ENCODE data around the gene DYNAP.

GRCh38 chr18:54561706-54562267 lies 29.3 kb upstream of the DYNAP start:
- TF ChIP-seq, protein P1, sequence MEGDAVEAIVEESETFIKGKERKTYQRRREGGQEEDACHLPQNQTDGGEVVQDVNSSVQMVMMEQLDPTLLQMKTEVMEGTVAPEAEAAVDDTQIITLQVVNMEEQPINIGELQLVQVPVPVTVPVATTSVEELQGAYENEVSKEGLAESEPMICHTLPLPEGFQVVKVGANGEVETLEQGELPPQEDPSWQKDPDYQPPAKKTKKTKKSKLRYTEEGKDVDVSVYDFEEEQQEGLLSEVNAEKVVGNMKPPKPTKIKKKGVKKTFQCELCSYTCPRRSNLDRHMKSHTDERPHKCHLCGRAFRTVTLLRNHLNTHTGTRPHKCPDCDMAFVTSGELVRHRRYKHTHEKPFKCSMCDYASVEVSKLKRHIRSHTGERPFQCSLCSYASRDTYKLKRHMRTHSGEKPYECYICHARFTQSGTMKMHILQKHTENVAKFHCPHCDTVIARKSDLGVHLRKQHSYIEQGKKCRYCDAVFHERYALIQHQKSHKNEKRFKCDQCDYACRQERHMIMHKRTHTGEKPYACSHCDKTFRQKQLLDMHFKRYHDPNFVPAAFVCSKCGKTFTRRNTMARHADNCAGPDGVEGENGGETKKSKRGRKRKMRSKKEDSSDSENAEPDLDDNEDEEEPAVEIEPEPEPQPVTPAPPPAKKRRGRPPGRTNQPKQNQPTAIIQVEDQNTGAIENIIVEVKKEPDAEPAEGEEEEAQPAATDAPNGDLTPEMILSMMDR (conservative IDR thresholded peaks at IDR 0.05; ENCODE audit: low read depth in 2 of 2): no peak
- TF ChIP-seq ZNF114 (CRISPR knock-in tag; IDR thresholded peaks at IDR 0.05) (no peak), EZH2phosphoT487 (IDR thresholded peaks at IDR 0.05; ENCODE audit: unreplicated experiment) (no peak), POLR2AphosphoS5 (IDR thresholded peaks at IDR 0.05; ENCODE audit: low read depth) (no peak)
- TF ChIP-seq, protein P2, sequence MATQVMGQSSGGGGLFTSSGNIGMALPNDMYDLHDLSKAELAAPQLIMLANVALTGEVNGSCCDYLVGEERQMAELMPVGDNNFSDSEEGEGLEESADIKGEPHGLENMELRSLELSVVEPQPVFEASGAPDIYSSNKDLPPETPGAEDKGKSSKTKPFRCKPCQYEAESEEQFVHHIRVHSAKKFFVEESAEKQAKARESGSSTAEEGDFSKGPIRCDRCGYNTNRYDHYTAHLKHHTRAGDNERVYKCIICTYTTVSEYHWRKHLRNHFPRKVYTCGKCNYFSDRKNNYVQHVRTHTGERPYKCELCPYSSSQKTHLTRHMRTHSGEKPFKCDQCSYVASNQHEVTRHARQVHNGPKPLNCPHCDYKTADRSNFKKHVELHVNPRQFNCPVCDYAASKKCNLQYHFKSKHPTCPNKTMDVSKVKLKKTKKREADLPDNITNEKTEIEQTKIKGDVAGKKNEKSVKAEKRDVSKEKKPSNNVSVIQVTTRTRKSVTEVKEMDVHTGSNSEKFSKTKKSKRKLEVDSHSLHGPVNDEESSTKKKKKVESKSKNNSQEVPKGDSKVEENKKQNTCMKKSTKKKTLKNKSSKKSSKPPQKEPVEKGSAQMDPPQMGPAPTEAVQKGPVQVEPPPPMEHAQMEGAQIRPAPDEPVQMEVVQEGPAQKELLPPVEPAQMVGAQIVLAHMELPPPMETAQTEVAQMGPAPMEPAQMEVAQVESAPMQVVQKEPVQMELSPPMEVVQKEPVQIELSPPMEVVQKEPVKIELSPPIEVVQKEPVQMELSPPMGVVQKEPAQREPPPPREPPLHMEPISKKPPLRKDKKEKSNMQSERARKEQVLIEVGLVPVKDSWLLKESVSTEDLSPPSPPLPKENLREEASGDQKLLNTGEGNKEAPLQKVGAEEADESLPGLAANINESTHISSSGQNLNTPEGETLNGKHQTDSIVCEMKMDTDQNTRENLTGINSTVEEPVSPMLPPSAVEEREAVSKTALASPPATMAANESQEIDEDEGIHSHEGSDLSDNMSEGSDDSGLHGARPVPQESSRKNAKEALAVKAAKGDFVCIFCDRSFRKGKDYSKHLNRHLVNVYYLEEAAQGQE (IDR thresholded peaks at IDR 0.05; ENCODE audit: unreplicated experiment): no peak

All from GM23338 (cell line).